K562 (cell line): ENCODE data around the gene LZTR1. TPM values are rescaled to one million over a fixed set of nuclear protein-coding genes. Genes with fewer than 3 reads are reported as not detected.

Experiments used
- ATAC-seq: fragments of 200-7000 bp; cut with Tn5 transposase; 3 replicates; pipeline ENCODE4 v1.9.1; 2020; ENCODE audit warnings: moderate library complexity
- Bru-seq: library from RNA; stranded (reverse); fragments of 400-500 nt; gene quantifications from one replicate; lab custom pipeline; 2021; lab: Mats Ljungman, UMichigan
- BruChase-seq, 2 experiments: library from RNA; stranded (reverse); fragments of 400-500 nt; gene quantifications; one replicate each; lab custom pipeline; 2021; lab: Mats Ljungman, UMichigan
- BruUV-seq: library from RNA; stranded (reverse); fragments of 400-500 nt; replicated peaks from 2 replicates; lab custom pipeline; 2021; lab: Mats Ljungman, UMichigan
- CTCF ChIA-PET: fragments of 300-600 bp; formaldehyde crosslinking; extraction: SDS; loops from one replicate; lab custom pipeline; 2021; ENCODE audit warnings: low intra/inter-chr PET ratio; lab: Yijun Ruan, JAX
- POLR2A ChIA-PET: fragments of 300-600, 350-650 bp; sonication (Branson Sonifier 250); formaldehyde crosslinking; extraction: SDS; loops from one replicate; lab custom pipeline; 2021; ENCODE audit warnings: antibody characterized with exemption, inconsistent platforms; lab: Yijun Ruan, JAX
- DNase-seq, 4 experiments: peaks; one replicate each; pipeline versions ENCODE4 v3.0.0 to v3.0.0-alpha.2; 2011 to 2018; ENCODE audit warnings: low spot score in 3 of 4, mixed read lengths in 3 of 4; ENCODE audit errors: extremely low read depth in 1 of 4
- FAIRE-seq: peaks from 2 replicates; lab custom pipeline; 2011; peaks lifted over from hg19 to GRCh38; lab: Jason Lieb, UNC
- H2AFZ ChIP-seq: 2 replicates; pipeline ENCODE4 v1.6.0; 2011; ENCODE audit warnings: low read depth, low read length, control low read depth, inconsistent platforms
- H3K27ac ChIP-seq: fragments of 200-600 bp; 3 replicates; pipeline ENCODE4 v1.8.0; 2011; ENCODE audit warnings: low read depth, mild to moderate bottlenecking, control low read depth, inconsistent platforms, low read length, moderate library complexity, mixed read lengths; ENCODE audit errors: extremely low read depth
- H3K27me3 ChIP-seq, 2 experiments: fragments of 300-600 bp in 1 of 2; 2 replicates in 1 of 2; 3 replicates in 1 of 2; pipeline versions ENCODE4 v1.6.0 to v1.8.0; 2011; ENCODE audit warnings: inconsistent platforms in 2 of 2, low read length in 2 of 2, mild to moderate bottlenecking in 1 of 2, mixed read lengths in 1 of 2, moderate library complexity in 1 of 2; ENCODE audit not compliant: control insufficient read depth in 2 of 2, insufficient read depth in 2 of 2
- H3K36me3 ChIP-seq: fragments of 300-600 bp; 3 replicates; pipeline ENCODE4 v1.8.0; 2011; ENCODE audit warnings: mild to moderate bottlenecking, low read length, inconsistent platforms; ENCODE audit not compliant: control insufficient read depth, insufficient read depth
- H3K4me1 ChIP-seq, 2 experiments: fragments of 200-600 bp in 1 of 2; replicated peaks in 1 of 2; 2 replicates in 1 of 2; 3 replicates in 1 of 2; pipeline versions ENCODE4 v1.5.1 to v1.8.0; 2011; ENCODE audit warnings: inconsistent platforms in 2 of 2, low read length in 2 of 2, mild to moderate bottlenecking in 1 of 2, mixed read lengths in 1 of 2, moderate library complexity in 1 of 2; ENCODE audit not compliant: control insufficient read depth in 2 of 2, insufficient read depth in 2 of 2
- H3K4me2 ChIP-seq: 2 replicates; pipeline ENCODE4 v1.6.1; 2011; ENCODE audit warnings: low read length, control low read depth, inconsistent platforms, mixed read lengths; ENCODE audit not compliant: insufficient read depth
- H3K4me3 ChIP-seq: fragments of 200-600 bp; sonication (generic), shearing (Covaris generic); 2 replicates; pipeline ENCODE4 v1.5.1; 2016; ENCODE audit warnings: control low read depth, inconsistent platforms
- H3K79me2 ChIP-seq: fragments of 200-600 bp; 3 replicates; pipeline ENCODE4 v1.8.0; 2011; ENCODE audit warnings: low read length, inconsistent platforms; ENCODE audit not compliant: control insufficient read depth, insufficient read depth
- H3K9ac ChIP-seq, 2 experiments: 2 replicates each; pipeline versions ENCODE4 v1.6.0 to v1.6.1; 2011; ENCODE audit warnings: low read depth in 2 of 2, low read length in 2 of 2, control low read depth in 1 of 2, inconsistent platforms in 1 of 2, mild to moderate bottlenecking in 1 of 2, mixed read lengths in 1 of 2; ENCODE audit not compliant: insufficient read depth in 1 of 2
- H3K9me1 ChIP-seq: one replicate; pipeline ENCODE4 v1.6.0; 2011; ENCODE audit warnings: inconsistent platforms, mild to moderate bottlenecking, low read length, moderate library complexity; ENCODE audit not compliant: control insufficient read depth, insufficient read depth
- H3K9me3 ChIP-seq: replicated peaks from 2 replicates; pipeline ENCODE4 v1.5.1; 2011; ENCODE audit warnings: low read depth, low read length, inconsistent platforms; ENCODE audit not compliant: control insufficient read depth, insufficient read depth
- H4K20me1 ChIP-seq: replicated peaks from 2 replicates; pipeline ENCODE4 v1.6.1; 2011; ENCODE audit warnings: low read length, inconsistent platforms, mixed read lengths; ENCODE audit not compliant: control insufficient read depth, insufficient read depth
- ATF1 ChIP-seq, 2 experiments: fragments of 450-650 bp in 1 of 2; IDR thresholded peaks; 2 replicates each; pipeline ENCODE4 v1.6.1; 2016; ENCODE audit warnings: missing compliant biosample characterization in 1 of 2, missing genetic modification characterization in 1 of 2
- BMI1 ChIP-seq: fragments of 150-350 bp; IDR thresholded peaks from 2 replicates; pipeline ENCODE4 v1.6.1; 2014; ENCODE audit warnings: low read length
- PHF20 ChIP-seq: fragments of 450-650 bp; IDR thresholded peaks from 2 replicates; pipeline ENCODE4 v1.6.1; 2018; ENCODE audit not compliant: partially characterized antibody
- PHF8 ChIP-seq: fragments of 200-600 bp; sonication (generic); IDR thresholded peaks from 2 replicates; pipeline ENCODE4 v1.6.1; 2012; ENCODE audit warnings: mixed run types, mild to moderate bottlenecking, inconsistent platforms, low read length, moderate library complexity, borderline replicate concordance
- WGBS: fragments of 100-300 bp; shearing (Covaris generic); methylation state at CpG from one replicate; pipeline ENCODE4 v1.1.6; 2016; ENCODE audit warnings: low coverage, mixed read lengths; ENCODE audit not compliant: insufficient coverage; ENCODE audit errors: missing lambda C conversion rate; 5-methylcytosine and 5-hydroxymethylcytosine counted together
- in situ Hi-C: fragments of 300-500 bp; cut with MboI; formaldehyde crosslinking; loops from 4 replicates; pipeline ENCODE4 v1.15.0; 2018; ENCODE audit warnings: inconsistent platforms, mixed read lengths
- intact Hi-C: fragments of 100-400 bp; cut with micrococcal nuclease; formaldehyde crosslinking; loops from 2 replicates; pipeline ENCODE4 v1.14.2; 2022
- long read RNA-seq, 3 experiments: library from polyadenylated mRNA in 2 of 3; library from RNA in 1 of 3; unstranded in 2 of 3; stranded (forward) in 1 of 3; transcript quantifications; one replicate each; pipeline ENCODE4 v2.0.0, GENCODE V29; 2019 to 2022
- polyA minus RNA-seq, 3 experiments: library from RNA; depleted of rRNA, polyadenylated mRNA; stranded (reverse); fragments of >200 nt; gene quantifications; 2 replicates each; pipeline ENCODE4 v1.2.3, GENCODE V29; 2011
- polyA plus RNA-seq, 8 experiments: library from polyadenylated mRNA; depleted of rRNA in 4 of 8; stranded (reverse) in 5 of 8; unstranded in 3 of 8; fragments of >200 nt; fragmentation: Nextera tagmentation in 2 of 8; fragmentation: Illumina TruSeq in 1 of 8; extraction: Ambion mirVana in 2 of 8; extraction: Trizol in 1 of 8; gene quantifications; 2 replicates each; pipeline versions ENCODE4 v1.2.1 to v1.2.3, GENCODE V29; 2011 to 2014; ENCODE audit warnings: inconsistent platforms in 1 of 8, missing spikeins in 1 of 8
- total RNA-seq, 7 experiments: library from RNA; depleted of rRNA in 6 of 7; stranded (reverse); fragments of >200 nt in 6 of 7; fragmentation: Illumina TruSeq in 2 of 7; extraction: Trizol in 2 of 7; gene quantifications; 2 replicates each; pipeline versions ENCODE4 v1.2.1 to v1.2.3, GENCODE V29; 2011 to 2021; ENCODE audit warnings: low replicate concordance in 1 of 7
- TF ChIP-seq, protein P1 (sequence below): fragments of 250-450 bp; sonication (Bioruptor Pico); IDR thresholded peaks from 2 replicates; pipeline ENCODE4 v1.4.0; 2020
- TF ChIP-seq, protein P2 (sequence below): fragments of 250-450 bp; sonication (Bioruptor Pico); IDR thresholded peaks from 2 replicates; pipeline ENCODE4 v1.8.0; 2021; ENCODE audit warnings: mild to moderate bottlenecking, moderate library complexity

The LZTR1 gene
- 338 and 754 TPM in 2 replicates for total RNA-seq (2011; cell fraction: chromatin; rRNA removed; ENCODE audit: low replicate concordance)
- total RNA-seq (2011; cell fraction: nucleolus; rRNA removed), result 395 and 404 TPM in 2 replicates
- total RNA-seq (2011; cell fraction: nucleoplasm; rRNA removed), result 258 and 287 TPM in 2 replicates
- total RNA-seq (2014; rRNA removed), result 87.2 and 120 TPM in 2 replicates
- 46.4 and 63.0 TPM in 2 replicates for total RNA-seq (2014; rRNA removed; fragmentation: Illumina TruSeq; extraction: Trizol)
- 51.3 and 53.2 TPM in 2 replicates for total RNA-seq (2015; rRNA removed; fragmentation: Illumina TruSeq; extraction: Trizol)
- 132 and 135 TPM in 2 replicates for total RNA-seq (2021)
- polyA plus RNA-seq (2011; rRNA removed), result 63.0 and 88.5 TPM in 2 replicates
- 50.8 and 68.8 TPM in 2 replicates for polyA plus RNA-seq (2011; cell fraction: cytosol; rRNA removed)
- 703 and 913 TPM in 2 replicates for polyA plus RNA-seq (2011; cell fraction: nucleus; rRNA removed)
- polyA plus RNA-seq (2012), result 80.6 and 93.5 TPM in 2 replicates
- polyA plus RNA-seq (2014; fragmentation: Illumina TruSeq; extraction: Trizol), result 74.3 and 89.8 TPM in 2 replicates
- polyA plus RNA-seq (2014; fragmentation: Nextera tagmentation; extraction: Ambion mirVana), result 1 to 10 TPM; 2.2 to 3.1 TPM
- 115 and 129 TPM in 2 replicates for polyA plus RNA-seq (2014; rRNA removed)
- 64.5 and 72.9 TPM in 2 replicates for polyA minus RNA-seq (2011; rRNA and poly(A)+ RNA removed)
- polyA minus RNA-seq (2011; cell fraction: cytosol; rRNA and poly(A)+ RNA removed), result 41.9 and 49.7 TPM in 2 replicates
- 188 and 205 TPM in 2 replicates for polyA minus RNA-seq (2011; cell fraction: nucleus; rRNA and poly(A)+ RNA removed)
- Bru-seq, nascent RNA, result percentile 82 among the genes with signal in this experiment
- BruChase-seq, experiment 1, labeled RNA remaining after a 2-hour chase, result percentile 71 among the genes with signal in this experiment
- BruChase-seq, experiment 2, labeled RNA remaining after a 6-hour chase, result percentile 80 among the genes with signal in this experiment
- long read RNA-seq, experiment 1, full-length matches to known transcripts, result 20 of 249 reads
- long read RNA-seq, experiment 1, partial matches to known transcripts, result 41 of 249 reads
- long read RNA-seq, experiment 1, other reads (novel, unspliced or antisense), result 188 of 249 reads
- long read RNA-seq, experiment 2, full-length matches to known transcripts, result 9 of 51 reads
- long read RNA-seq, experiment 2, partial matches to known transcripts, result 18 of 51 reads
- long read RNA-seq, experiment 2, other reads (novel, unspliced or antisense), result 24 of 51 reads
- long read RNA-seq, experiment 3, full-length matches to known transcripts, result 8 of 14 reads
- long read RNA-seq, experiment 3, partial matches to known transcripts, result 3 of 14 reads
- long read RNA-seq, experiment 3, other reads (novel, unspliced or antisense), result 3 of 14 reads

DNA sequence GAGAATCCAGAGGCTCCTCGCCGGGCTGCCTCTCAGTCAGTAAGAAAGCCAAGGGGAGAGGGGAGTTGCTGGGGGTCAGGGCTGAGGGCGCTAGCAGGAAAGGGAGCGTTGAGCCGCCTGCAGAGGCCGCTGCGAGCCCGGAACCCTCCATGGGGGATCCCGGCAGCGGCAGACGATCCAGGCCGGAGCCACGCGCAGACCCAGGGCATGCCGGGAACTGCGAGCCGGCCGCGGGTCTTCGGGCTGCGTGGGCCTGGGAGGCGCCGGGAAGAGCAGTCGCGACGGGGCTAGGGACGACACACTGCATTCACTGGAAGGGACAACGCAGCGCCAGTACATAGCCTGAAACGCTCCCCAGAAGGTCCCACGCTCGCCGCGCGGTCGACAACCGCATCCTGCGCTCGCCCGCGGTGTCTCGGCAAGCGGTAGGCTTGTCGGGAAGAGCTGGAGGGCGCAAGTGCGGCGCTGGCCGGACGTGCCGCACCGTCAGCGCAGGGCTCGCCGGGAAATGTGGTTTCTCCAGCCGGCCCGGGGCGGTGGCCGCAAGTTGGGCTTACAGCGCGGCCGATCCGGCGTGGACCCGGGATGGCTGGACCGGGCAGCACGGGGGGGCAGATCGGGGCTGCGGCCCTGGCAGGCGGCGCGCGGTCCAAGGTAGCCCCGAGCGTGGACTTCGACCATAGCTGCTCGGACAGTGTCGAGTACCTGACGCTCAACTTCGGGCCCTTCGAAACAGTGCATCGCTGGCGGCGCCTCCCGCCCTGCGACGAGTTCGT, at the start of gene LZTR1:
Gene LZTR1 (plus strand): TSS at position 511 of the 776 bp plus-strand sequence. CDS start 75 bp downstream, at position 586.
- H4K20me1 ChIP-seq, result no peaks in the 10 kb centered on the region
- H3K4me1 ChIP-seq, result peaks cover 19 to 48% of the 10 kb centered on the region in 2 experiments
- POLR2A ChIA-PET, result interaction anchor here (0.6 to 64.4 kb wide), 34 partner anchors 12 to 1538 kb away, joined by 3 to 1556 read pairs (median 4); partner anchors contain the start of genes AIFM3, CRKL, P2RX6 and SLC7A4
- H3K9me3 ChIP-seq, result peaks cover 11% of the 10 kb centered on the region
- H3K79me2 ChIP-seq, result peaks cover 23% of the 10 kb centered on the region
- peaks cover 37% of the 10 kb centered on the region for H3K36me3 ChIP-seq
- WGBS, result under 1% methylated on average over 87 of the region's 87 CpGs
- in situ Hi-C loops, result no loop called here
- TSS peak; percentile 91 for BruUV-seq
- H3K27ac ChIP-seq, result peak within 1 kb of the TSS; percentile 86
- intact Hi-C loops, result loop anchor here (1.0 to 5.0 kb wide), 4 partner anchors 20 to 205 kb away; partner anchors contain the start of gene THAP7
- peak within 1 kb of the TSS; percentile 54 for H3K4me3 ChIP-seq
- DNase-seq (peak; percentile 99 to 100 (median 100)), FAIRE-seq (peak; percentile 90), ATAC-seq (peak; percentile 96)
- CTCF ChIA-PET, result interaction anchor here (0.6 to 1.7 kb wide), 5 partner anchors 20 to 124 kb away, joined by 3 to 6 read pairs (median 3); partner anchors contain the start of genes PI4KA, SNAP29 and THAP7
- H3K9me1 ChIP-seq, result peaks cover 13% of the 10 kb centered on the region
- peak within 1 kb of the TSS; percentile 85 to 97 for H3K9ac ChIP-seq
- peaks cover 3 to 9% of the 10 kb centered on the region in 2 experiments; a peak in 3 of 5 replicates for H3K27me3 ChIP-seq
- peak within 1 kb of the TSS; percentile 92 for H3K4me2 ChIP-seq
- H2AFZ ChIP-seq, result peak within 1 kb of the TSS; percentile 99
- TF ChIP-seq PHF8 (peak; percentile 100), PHF20 (no peak), BMI1 (peak; percentile 46), ATF1 (CRISPR knock-in tag; IDR thresholded peaks at IDR 0.05) (no peak), ATF1 (tag; IDR thresholded peaks at IDR 0.05) (peak; percentile 98)
- TF ChIP-seq, protein P1, sequence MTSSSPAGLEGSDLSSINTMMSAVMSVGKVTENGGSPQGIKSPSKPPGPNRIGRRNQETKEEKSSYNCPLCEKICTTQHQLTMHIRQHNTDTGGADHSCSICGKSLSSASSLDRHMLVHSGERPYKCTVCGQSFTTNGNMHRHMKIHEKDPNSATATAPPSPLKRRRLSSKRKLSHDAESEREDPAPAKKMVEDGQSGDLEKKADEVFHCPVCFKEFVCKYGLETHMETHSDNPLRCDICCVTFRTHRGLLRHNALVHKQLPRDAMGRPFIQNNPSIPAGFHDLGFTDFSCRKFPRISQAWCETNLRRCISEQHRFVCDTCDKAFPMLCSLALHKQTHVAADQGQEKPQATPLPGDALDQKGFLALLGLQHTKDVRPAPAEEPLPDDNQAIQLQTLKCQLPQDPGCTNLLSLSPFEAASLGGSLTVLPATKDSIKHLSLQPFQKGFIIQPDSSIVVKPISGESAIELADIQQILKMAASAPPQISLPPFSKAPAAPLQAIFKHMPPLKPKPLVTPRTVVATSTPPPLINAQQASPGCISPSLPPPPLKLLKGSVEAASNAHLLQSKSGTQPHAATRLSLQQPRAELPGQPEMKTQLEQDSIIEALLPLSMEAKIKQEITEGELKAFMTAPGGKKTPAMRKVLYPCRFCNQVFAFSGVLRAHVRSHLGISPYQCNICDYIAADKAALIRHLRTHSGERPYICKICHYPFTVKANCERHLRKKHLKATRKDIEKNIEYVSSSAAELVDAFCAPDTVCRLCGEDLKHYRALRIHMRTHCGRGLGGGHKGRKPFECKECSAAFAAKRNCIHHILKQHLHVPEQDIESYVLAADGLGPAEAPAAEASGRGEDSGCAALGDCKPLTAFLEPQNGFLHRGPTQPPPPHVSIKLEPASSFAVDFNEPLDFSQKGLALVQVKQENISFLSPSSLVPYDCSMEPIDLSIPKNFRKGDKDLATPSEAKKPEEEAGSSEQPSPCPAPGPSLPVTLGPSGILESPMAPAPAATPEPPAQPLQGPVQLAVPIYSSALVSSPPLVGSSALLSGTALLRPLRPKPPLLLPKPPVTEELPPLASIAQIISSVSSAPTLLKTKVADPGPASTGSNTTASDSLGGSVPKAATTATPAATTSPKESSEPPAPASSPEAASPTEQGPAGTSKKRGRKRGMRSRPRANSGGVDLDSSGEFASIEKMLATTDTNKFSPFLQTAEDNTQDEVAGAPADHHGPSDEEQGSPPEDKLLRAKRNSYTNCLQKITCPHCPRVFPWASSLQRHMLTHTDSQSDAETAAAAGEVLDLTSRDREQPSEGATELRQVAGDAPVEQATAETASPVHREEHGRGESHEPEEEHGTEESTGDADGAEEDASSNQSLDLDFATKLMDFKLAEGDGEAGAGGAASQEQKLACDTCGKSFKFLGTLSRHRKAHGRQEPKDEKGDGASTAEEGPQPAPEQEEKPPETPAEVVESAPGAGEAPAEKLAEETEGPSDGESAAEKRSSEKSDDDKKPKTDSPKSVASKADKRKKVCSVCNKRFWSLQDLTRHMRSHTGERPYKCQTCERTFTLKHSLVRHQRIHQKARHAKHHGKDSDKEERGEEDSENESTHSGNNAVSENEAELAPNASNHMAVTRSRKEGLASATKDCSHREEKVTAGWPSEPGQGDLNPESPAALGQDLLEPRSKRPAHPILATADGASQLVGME (CRISPR knock-in tag), result peak; percentile 99
- TF ChIP-seq, protein P2, sequence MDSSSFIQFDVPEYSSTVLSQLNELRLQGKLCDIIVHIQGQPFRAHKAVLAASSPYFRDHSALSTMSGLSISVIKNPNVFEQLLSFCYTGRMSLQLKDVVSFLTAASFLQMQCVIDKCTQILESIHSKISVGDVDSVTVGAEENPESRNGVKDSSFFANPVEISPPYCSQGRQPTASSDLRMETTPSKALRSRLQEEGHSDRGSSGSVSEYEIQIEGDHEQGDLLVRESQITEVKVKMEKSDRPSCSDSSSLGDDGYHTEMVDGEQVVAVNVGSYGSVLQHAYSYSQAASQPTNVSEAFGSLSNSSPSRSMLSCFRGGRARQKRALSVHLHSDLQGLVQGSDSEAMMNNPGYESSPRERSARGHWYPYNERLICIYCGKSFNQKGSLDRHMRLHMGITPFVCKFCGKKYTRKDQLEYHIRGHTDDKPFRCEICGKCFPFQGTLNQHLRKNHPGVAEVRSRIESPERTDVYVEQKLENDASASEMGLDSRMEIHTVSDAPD, result no peak
